PC-3 (cell line): Measurements from ENCODE around the gene TUBA4B. TPM values are rescaled to one million over a fixed set of nuclear protein-coding genes. Genes with fewer than 3 reads are reported as not detected.

ENCODE experiments used
- ATAC-seq: fragments of 200-7000 bp; cut with Tn5 transposase; 2 replicates; pipeline ENCODE4 v1.9.1; 2020; ENCODE audit warnings: mild to moderate bottlenecking, moderate library complexity
- BruUV-seq: library from RNA; stranded (reverse); fragments of 400-500 nt; replicated peaks from 2 replicates; lab custom pipeline; 2021; lab: Mats Ljungman, UMichigan
- CTCF ChIA-PET: fragments of 300-600 bp; sonication (Branson Sonifier 250); formaldehyde crosslinking; loops from one replicate; lab custom pipeline; 2022; ENCODE audit warnings: antibody characterized with exemption; lab: Charles Lee
- POLR2A ChIA-PET: fragments of 300-600 bp; sonication (Branson Sonifier 250); formaldehyde crosslinking; loops from one replicate; lab custom pipeline; 2022; ENCODE audit warnings: antibody characterized with exemption; ENCODE audit not compliant: unreplicated experiment; lab: Charles Lee
- DNase-seq: peaks from one replicate; pipeline ENCODE4 v3.0.0-alpha.2; 2015
- H2AFZ ChIP-seq: fragments of 300-600 bp; sonication (generic); 2 replicates; pipeline ENCODE4 v1.6.0; 2016; ENCODE audit warnings: antibody characterized with exemption, low read length
- H3F3A ChIP-seq: fragments of 300-600 bp; sonication (generic); one replicate; pipeline ENCODE4 v1.6.0; 2017; ENCODE audit warnings: antibody characterized with exemption, low read length, control low read depth, mild to moderate bottlenecking; ENCODE audit not compliant: unreplicated experiment
- H3K27ac ChIP-seq: fragments of 300-600 bp; sonication (generic); 2 replicates; pipeline ENCODE4 v1.5.1; 2016; ENCODE audit warnings: mild to moderate bottlenecking, low read length
- H3K27me3 ChIP-seq: fragments of 300-600 bp; sonication (generic); 2 replicates; pipeline ENCODE4 v1.6.1; 2016; ENCODE audit warnings: low read length, mixed read lengths
- H3K36me3 ChIP-seq: fragments of 300-600 bp; sonication (generic); 2 replicates; pipeline ENCODE4 v1.6.1; 2016; ENCODE audit warnings: low read depth, mixed run types, low read length, mixed read lengths
- H3K4me1 ChIP-seq: fragments of 300-600 bp; sonication (generic); 2 replicates; pipeline ENCODE4 v1.5.1; 2016; ENCODE audit warnings: low read length; ENCODE audit not compliant: insufficient read depth
- H3K4me2 ChIP-seq: fragments of 300-600 bp; sonication (generic); 2 replicates; pipeline ENCODE4 v1.6.0; 2016; ENCODE audit warnings: low read length
- H3K4me3 ChIP-seq: fragments of 300-600 bp; sonication (generic); 2 replicates; pipeline ENCODE4 v1.5.1; 2016; ENCODE audit warnings: mild to moderate bottlenecking, low read length, mixed read lengths
- H3K79me2 ChIP-seq: fragments of 300-600 bp; sonication (generic); 2 replicates; pipeline ENCODE4 v1.6.1; 2017; ENCODE audit warnings: low read length, mixed read lengths
- H3K9ac ChIP-seq: fragments of 300-600 bp; sonication (generic); 2 replicates; pipeline ENCODE4 v1.6.0; 2016; ENCODE audit warnings: mild to moderate bottlenecking, low read length
- H3K9me2 ChIP-seq: fragments of 300-600 bp; sonication (generic); replicated peaks from 2 replicates; pipeline ENCODE4 v1.6.1; 2016; ENCODE audit warnings: mixed run types, low read length, mixed read lengths
- H3K9me3 ChIP-seq: fragments of 300-600 bp; sonication (generic); 2 replicates; pipeline ENCODE4 v1.6.1; 2016; ENCODE audit warnings: low read length, mixed read lengths
- H4K20me1 ChIP-seq: fragments of 300-600 bp; sonication (generic); 2 replicates; pipeline ENCODE4 v1.6.1; 2016; ENCODE audit warnings: low read length, mixed read lengths
- CTCF ChIP-seq: fragments of 300-600 bp; sonication (generic); conservative IDR thresholded peaks from 2 replicates; pipeline ENCODE4 v1.5.1; 2017; ENCODE audit warnings: antibody characterized with exemption, low read depth, mild to moderate bottlenecking, low read length
- EZH2 ChIP-seq: fragments of 300-600 bp; sonication (generic); IDR thresholded peaks from one replicate; pipeline ENCODE4 v1.6.1; 2017; ENCODE audit warnings: antibody characterized with exemption, mild to moderate bottlenecking, low read length; ENCODE audit not compliant: unreplicated experiment
- EZH2phosphoT487 ChIP-seq: fragments of 300-600 bp; sonication (generic); IDR thresholded peaks from 2 replicates; pipeline ENCODE4 v1.6.1; 2018; ENCODE audit warnings: mild to moderate bottlenecking, antibody characterized with exemption, low read length, borderline replicate concordance
- intact Hi-C: fragments of 100-400 bp; cut with micrococcal nuclease; formaldehyde crosslinking; loops from 2 replicates; pipeline ENCODE4 v1.9.0; 2023
- total RNA-seq: library from RNA; depleted of rRNA; stranded (reverse); fragments of >200 nt; gene quantifications from 2 replicates; pipeline ENCODE4 v1.2.3, GENCODE V29; 2014

TUBA4B gene
- total RNA-seq, 1 experiment from 2014 or later, result not detected

- no peak overlapping the region for H3K9ac ChIP-seq
- H3F3A ChIP-seq, result no peaks in the 10 kb centered on the region
- H3K27me3 ChIP-seq, result no peaks in the 10 kb centered on the region
- H3K79me2 ChIP-seq, result peaks cover 11% of the 10 kb centered on the region
- DNase-seq, result no peak
- H3K36me3 ChIP-seq, result peaks cover 3% of the 10 kb centered on the region; the same call in 1 of the 2 replicates
- no peaks in the 10 kb centered on the region for H3K9me2 ChIP-seq
- TF ChIP-seq CTCF, result no peak
- no peak for TF ChIP-seq EZH2phosphoT487
- TF ChIP-seq EZH2, result no peak
- H3K27ac ChIP-seq, result no peak overlapping the region
- no peaks in the 10 kb centered on the region for H3K9me3 ChIP-seq
- peak overlapping the region; percentile 99; the same call in 1 of the 2 replicates for H3K4me2 ChIP-seq
- H3K4me1 ChIP-seq, result peaks cover 24% of the 10 kb centered on the region
- BruUV-seq, result TSS peak; percentile 39
- POLR2A ChIA-PET, result no interaction called here
- H4K20me1 ChIP-seq, result no peaks in the 10 kb centered on the region
- H3K4me3 ChIP-seq, result no peak overlapping the region
- CTCF ChIA-PET, result no interaction called here
- no peak overlapping the region for H2AFZ ChIP-seq
- no peak for ATAC-seq
- intact Hi-C loops, result no loop called here
Measured at GRCh38 chr2:219280651-219281050, 27.6 kb downstream of the TUBA4B start.

- Histone ChIP-seq H3K27me3 (no peaks in the 10 kb centered on the region), H3K9ac (no peak overlapping the region), H3F3A (no peaks in the 10 kb centered on the region), H3K9me2 (no peaks in the 10 kb centered on the region), H3K4me3 (no peak overlapping the region), H3K27ac (no peak overlapping the region), H2AFZ (no peak overlapping the region), H3K36me3 (peaks cover 3% of the 10 kb centered on the region; the same call in 1 of the 2 replicates), H3K9me3 (no peaks in the 10 kb centered on the region), H3K4me1 (peaks cover 24% of the 10 kb centered on the region), H4K20me1 (no peaks in the 10 kb centered on the region), H3K79me2 (peaks cover 11% of the 10 kb centered on the region), H3K4me2 (no peak overlapping the region)
- TF ChIP-seq CTCF, result no peak
- TF ChIP-seq EZH2, result no peak
- no peak for TF ChIP-seq EZH2phosphoT487
- CTCF ChIA-PET, result no interaction called here
- ATAC-seq, result no peak
- DNase-seq, result no peak
- intact Hi-C loops, result no loop called here
- no TSS peak for BruUV-seq
- POLR2A ChIA-PET, result no interaction called here
Measured at GRCh38 chr2:219281588-219281987, 28.5 kb downstream of the TUBA4B start.

- no peaks in the 10 kb centered on the region for H4K20me1 ChIP-seq
- H3K27me3 ChIP-seq, result no peaks in the 10 kb centered on the region
- H3K9ac ChIP-seq, result no peak overlapping the region
- no peak for DNase-seq
- ChIA-PET CTCF (no interaction called here), POLR2A (no interaction called here)
- ATAC-seq, result no peak
- no peaks in the 10 kb centered on the region for H3K9me2 ChIP-seq
- H3K4me2 ChIP-seq, result no peak overlapping the region
- no peak overlapping the region for H3K27ac ChIP-seq
- H2AFZ ChIP-seq, result no peak overlapping the region
- H3K79me2 ChIP-seq, result peaks cover 11% of the 10 kb centered on the region
- H3F3A ChIP-seq, result no peaks in the 10 kb centered on the region
- no peak overlapping the region for H3K4me3 ChIP-seq
- intact Hi-C loops, result no loop called here
- peaks cover 3% of the 10 kb centered on the region; the same call in 1 of the 2 replicates for H3K36me3 ChIP-seq
- TF ChIP-seq EZH2phosphoT487 (no peak), CTCF (no peak)
- no peaks in the 10 kb centered on the region for H3K9me3 ChIP-seq
- peaks cover 23% of the 10 kb centered on the region for H3K4me1 ChIP-seq
- BruUV-seq, result no TSS peak
Measured at GRCh38 chr2:219282375-219282774, 29.3 kb downstream of the TUBA4B start.
